ENCODE data around the gene GPR137B. TPM values are rescaled to one million over a fixed set of nuclear protein-coding genes. Genes with fewer than 3 reads are reported as not detected.
"Not testable (repeated sequence)": the region's sequence is repeated elsewhere in the genome, so short reads cannot be mapped to it uniquely, and the experiment has no call there.

Gene GPR137B
- total RNA-seq, 1 experiment from 2014 or later: 5.3 TPM

DNA sequence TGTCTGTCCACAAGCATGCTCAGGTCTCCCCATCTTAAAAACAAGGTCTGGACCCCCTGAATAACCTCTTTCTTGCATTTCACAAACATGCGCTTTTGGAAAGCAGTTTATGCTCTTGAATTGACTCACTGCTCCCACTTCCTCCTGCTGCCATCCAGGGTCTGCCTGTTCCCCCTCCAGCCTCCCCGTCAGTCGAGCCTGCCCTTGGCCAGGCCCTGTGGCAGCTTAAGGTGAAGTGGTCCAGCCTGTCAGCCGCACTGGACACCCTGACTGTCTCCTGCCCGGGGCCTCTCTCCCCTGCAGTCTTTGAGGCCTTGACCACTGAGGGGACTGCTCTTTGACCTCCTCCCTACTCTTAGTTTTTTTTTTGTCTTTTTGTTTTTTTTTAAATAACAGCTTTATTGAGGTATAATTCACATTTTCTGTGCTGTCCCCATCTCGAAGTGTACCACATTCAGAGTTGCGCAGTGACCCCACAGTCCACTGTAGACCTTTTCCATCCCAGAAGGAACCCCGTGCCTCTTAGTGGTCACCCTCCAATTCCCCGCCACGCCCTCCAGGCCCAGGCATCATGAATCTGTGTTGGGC lies 18.3 kb downstream of the GPR137B start:
- DNase-seq (ENCODE audit: low spot score): no peak

GRCh38 chr1:236161230-236161629 lies 18.9 kb downstream of the GPR137B start:
- DNase-seq (ENCODE audit: low spot score): no peak

DNA sequence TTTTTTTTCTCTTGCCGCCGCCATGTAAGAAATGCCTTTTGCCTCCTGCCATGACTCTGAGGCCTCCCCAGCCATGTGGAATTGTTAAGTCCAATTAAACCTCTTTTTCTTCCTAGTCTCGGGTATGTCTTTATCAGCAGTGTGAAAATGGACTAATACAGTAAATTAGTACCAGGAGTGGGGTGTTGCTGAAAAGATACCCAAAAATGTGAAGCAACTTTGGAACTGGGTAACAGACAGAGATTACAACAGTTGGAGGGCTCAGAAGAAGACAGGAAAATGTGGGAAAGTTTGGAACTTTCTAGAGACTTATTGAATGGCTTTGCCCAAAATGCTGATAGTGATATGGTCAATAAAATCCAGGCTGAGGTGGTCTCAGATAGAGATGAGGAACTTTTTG lies 19.4 kb downstream of the GPR137B start:
- DNase-seq (ENCODE audit: low spot score): not testable (repeated sequence)

GRCh38 chr1:236163463-236164153 lies 21.3 kb downstream of the GPR137B start:
- no peak for DNase-seq (ENCODE audit: low spot score)

DNA sequence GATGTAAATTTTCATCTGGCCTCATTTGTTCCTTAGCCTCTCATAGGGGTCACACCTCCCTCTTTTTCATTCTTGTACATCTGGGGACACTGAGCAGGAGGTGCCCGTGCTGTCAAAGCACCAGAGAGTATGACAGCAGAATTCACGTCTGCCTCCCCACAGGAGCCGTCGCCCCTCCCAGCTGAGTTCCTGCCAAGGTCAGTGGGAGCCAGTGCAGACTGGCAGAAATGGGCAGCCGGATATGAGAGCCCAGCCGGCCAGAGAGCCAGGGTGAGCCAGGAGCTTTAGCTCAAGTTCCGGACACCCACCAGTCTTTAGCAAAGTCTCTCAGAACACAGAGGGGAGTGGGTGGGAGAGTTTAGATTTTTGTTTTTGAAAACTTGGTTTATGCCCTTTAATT lies 21.9 kb downstream of the GPR137B start:
- no peak for DNase-seq (ENCODE audit: low spot score)

- no peak for DNase-seq (ENCODE audit: low spot score)
These were observed 23.1 kb downstream of the GPR137B start for GRCh38 chr1:236165238-236165981.

DNA sequence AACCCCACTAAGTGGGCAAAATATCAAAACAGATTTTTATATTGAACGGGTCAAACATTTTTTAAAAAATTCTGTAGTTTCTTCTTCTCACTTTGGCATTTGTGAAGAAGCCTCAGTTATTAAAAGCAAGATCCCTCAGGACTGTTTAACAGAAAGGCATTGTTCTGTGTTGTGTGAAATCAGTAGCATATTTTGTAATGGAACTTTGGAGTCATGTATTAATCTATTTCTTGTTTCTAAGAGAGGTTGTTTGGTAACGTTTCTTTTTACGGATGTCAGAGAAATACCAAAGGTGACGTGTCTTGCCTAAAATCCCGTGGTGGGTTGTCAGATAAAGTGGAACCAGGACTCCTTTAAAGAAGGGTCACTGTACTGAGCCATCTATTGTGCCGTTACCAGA lies 23.7 kb downstream of the GPR137B start:
- DNase-seq (ENCODE audit: low spot score): no peak

GRCh38 chr1:236167154-236167553 lies 24.8 kb downstream of the GPR137B start:
- no peak for DNase-seq (ENCODE audit: low spot score)

GRCh38 chr1:236167578-236167977 lies 25.2 kb downstream of the GPR137B start:
- no peak for DNase-seq (ENCODE audit: low spot score)

GRCh38 chr1:236168716-236169429 lies 26.5 kb downstream of the GPR137B start:
- peak; percentile 47 for DNase-seq (ENCODE audit: low spot score)

- DNase-seq (ENCODE audit: low spot score): no peak
These were observed 29.8 kb downstream of the GPR137B start for GRCh38 chr1:236172041-236172579.

DNA sequence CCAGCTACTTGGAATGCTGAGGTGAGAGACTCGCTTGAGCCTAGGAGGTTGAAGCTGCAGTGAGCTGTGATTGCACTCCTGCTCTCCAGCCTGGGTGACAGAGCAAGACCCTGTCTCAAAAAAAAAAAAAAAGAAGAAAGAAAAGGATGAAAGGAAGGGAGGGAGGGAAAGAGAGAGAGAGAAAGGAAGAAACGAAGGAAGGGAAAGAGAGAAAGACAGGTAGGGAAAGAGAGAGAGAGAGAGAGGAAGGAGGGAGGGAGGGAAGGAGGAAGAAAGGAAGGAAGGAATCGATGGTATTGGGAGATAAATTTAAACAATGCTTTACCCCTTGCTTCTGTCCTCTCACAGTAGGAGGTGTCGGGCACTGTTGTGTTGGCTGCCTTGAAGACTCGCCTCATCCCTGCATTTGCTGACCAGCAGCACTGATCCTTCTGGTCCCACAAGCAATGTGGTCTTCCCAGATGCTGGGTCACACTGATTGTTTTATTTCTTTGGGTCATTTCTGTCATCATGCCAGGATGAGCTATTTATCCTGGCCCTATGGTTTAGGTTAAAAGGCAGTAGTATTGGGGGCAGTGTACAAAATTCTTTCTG lies 30.9 kb downstream of the GPR137B start:
- DNase-seq (ENCODE audit: low spot score): no peak

DNA sequence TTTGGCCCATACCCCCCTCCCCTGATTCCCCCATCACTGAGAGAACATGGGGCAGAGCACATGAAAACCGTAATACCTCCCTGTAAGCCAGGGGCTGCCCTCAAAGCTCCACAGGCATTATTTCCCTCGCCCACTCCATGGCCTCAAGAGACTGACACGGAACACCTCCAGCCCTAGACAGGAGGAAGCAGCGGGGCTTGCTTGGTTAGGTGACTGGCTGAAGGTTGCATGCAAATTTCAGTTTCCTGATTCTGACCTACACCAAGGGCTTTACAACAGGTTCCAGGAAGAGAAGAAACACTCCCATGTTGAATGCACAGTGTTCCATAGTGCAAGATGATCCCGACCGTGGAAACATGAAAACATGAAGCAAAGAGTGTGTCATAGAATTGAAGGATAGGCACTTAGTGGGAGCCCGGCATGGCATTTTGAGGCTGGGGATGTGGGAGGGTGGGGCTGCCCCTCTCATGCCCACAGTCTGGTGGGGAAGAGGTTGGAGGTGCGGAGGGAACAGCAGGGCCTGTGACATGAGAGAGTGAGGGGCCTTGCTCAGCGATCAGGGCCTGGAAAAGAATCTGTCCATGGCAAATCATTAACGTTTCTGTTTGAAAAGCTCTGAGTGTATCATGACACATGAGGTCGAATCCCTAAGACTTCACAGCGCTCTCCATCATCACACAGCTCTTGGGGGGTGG lies 33.5 kb downstream of the GPR137B start:
- DNase-seq (ENCODE audit: low spot score): no peak

DNA sequence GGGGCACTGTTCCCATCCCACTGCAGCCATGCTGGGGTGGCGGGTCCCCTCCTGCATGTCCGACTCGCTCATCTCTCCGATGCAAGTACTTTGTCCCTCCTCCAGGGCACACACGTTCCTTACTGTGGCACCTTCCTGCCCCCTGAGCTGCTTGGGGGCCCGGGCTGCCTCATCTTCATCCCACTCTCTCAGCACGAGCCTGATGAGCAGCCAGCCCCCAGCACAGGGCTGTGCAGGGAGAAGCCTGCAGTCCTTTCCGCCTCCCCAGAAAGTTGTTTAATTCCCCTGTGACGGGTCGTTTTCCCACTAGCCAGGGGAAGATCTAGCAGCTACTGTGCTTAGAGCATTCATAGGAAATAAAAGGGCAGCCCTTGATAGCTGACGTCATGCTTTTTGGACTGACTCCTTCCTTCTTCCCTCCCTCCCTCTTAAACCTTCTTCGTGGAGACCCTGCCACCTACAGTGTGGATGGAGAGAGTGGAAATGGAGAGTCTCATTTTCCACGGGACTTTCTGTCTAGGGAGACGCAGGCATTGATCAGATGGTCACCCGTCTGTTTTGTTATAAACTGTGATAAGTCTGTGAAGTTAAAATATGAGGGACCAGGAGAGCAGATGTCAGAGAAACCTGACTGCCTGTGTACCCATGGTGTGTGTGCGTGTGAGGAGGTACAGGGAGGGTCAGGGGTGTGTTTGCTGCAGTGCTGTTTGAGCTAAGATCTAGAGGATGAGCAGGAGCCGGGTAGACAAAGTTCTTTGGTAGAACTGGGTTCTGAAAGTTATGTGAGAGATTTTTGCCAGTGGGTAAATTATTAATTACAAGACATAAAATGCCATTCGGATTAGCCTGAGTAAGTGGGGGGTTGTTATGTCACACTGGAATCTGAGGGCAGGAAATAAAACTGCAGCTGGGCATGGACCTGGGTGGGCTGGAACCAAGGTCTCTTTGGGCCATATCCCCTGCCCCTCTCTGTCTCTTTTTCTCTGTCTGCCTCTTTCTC lies 34.3 kb downstream of the GPR137B start:
- no peak for DNase-seq (ENCODE audit: low spot score)

DNA sequence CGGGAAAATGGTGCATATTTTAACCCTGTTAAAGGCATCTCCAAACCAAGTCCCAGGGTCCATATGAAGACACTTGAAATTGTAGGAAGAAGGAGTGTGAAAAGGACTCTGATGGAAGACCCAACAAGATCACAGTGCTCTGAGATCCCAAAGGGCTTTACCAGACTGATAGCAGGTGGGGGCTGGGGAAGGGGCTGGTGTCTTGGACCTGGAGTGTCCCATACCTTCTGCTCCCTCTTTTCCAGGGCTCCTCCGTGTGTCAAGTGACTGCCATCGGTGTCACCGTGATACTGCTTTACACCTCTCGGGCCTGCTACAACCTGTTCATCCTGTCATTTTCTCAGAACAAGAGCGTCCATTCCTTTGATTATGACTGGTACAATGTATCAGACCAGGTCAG lies 37.3 kb downstream of the GPR137B start:
- no peak for DNase-seq (ENCODE audit: low spot score)

DNA sequence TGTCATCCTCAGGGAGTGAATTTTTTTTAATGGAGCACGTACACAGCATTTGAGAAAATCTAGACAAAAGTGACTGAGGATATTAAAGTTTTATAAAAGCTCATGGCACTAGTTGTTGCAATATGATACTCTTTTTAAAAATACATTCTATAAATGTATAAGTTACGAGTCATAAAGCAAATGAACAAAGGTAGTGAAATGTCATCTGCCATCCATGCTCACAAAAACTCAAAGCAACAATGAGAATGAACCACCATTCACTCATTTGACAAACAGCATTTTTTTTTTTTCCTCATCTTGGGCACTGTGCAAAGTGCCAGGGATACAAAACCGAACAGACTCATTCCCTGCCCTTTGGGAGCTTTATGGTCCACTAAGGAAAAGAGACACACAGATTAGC lies 38.7 kb downstream of the GPR137B start:
- no peak for DNase-seq (ENCODE audit: low spot score)

DNA sequence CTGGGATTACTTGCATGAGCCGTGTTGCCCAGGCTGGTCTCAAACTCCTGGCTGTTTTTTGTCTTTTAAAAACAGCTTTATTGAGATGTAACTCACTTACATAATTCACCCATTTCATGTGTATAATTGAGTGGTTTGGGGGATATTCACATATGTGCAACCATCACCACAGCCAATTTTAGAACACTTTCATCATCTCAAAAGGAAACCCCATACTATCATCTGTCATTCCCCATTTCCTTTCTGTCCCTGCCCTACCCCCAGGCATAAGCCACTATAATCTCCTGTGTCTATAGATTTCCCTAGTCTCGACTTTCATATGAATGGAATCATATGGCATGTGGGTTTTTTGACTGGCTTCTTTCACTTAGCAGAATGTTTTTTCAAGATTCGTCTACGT lies 43.3 kb downstream of the GPR137B start:
- no peak for DNase-seq (ENCODE audit: low spot score)

- DNase-seq (ENCODE audit: low spot score): not testable (repeated sequence)
These were observed 44.1 kb downstream of the GPR137B start for GRCh38 chr1:236186471-236186870.

- not testable (repeated sequence) for DNase-seq (ENCODE audit: low spot score)
These were observed 45.7 kb downstream of the GPR137B start for GRCh38 chr1:236188084-236188483.

- DNase-seq (ENCODE audit: low spot score): no peak
These were observed 50.8 kb downstream of the GPR137B start for GRCh38 chr1:236193184-236193583.

All from HT-29 (cell line).